GM21619 (cell line): ENCODE results near the gene RPTOR.
"Not testable (repeated sequence)": the region's sequence is repeated elsewhere in the genome, so short reads cannot be mapped to it uniquely, and the experiment has no call there.

ENCODE experiments used
- ATAC-seq: cut with Tn5 transposase; IDR thresholded peaks from one replicate; pipeline ENCODE4 v1.9.1; 2021; ENCODE audit not compliant: unreplicated experiment

RPTOR gene

GRCh38 chr17:80612997-80613731 is 68.5 kb downstream of the RPTOR start:
- ATAC-seq = no peak

GRCh38 chr17:80613732-80614071 is 69.1 kb downstream of the RPTOR start:
- no peak for ATAC-seq

DNA sequence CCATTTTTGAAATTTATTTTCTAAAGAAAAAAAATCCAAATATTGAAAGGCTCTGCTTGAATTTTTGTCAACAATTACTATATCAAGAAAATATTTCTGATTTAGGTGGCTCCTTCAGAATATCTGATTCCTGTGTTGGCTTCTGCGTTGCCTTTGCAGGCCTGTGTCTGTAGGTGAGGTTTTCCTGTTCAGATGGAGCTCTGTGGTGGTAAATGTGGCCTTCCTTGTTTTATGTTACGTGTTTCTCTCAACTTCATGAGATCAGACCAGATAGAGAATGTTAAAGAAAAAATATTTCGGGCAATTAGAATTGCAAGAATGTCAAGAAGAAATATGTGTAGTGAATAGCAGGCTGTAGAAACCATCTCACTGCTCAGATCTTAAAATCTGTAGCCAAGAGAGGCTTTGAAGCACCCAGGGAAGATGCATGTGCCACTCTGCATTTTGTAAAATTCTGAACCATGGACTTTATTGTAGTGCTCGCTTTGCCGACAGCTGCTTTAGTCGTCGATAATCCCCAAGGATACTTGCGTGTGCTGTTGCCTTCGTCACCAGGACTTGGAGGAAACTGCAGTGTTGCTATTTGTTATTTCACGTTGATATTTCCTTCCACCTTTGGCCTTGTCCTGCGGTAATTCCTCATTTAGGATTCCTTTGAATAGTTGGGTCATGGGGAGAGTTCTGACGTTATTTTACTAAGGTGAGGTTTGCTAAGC is 69.9 kb downstream of the RPTOR start:
- no peak for ATAC-seq

DNA sequence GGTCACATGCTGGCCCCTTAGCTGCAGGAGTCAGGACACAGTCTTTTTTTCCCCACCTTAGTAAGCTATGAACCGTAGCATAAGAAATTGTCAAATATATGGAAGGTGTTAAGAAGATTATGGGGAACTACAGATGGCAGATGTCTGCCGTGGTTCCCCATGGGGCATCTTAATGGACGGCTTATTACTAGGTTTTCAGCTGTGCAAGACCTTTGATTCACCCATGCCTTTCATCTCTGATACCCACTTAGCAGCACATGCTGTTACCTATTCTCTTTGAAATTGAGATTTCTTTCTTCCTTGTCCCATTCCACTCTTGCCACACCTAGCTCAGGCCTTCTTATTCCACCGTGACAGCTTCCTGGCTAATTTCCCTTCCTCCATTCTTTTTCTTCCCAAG is 70.7 kb downstream of the RPTOR start:
- ATAC-seq = no peak

- no peak for ATAC-seq
These were observed 72.1 kb downstream of the RPTOR start for GRCh38 chr17:80616705-80617104.

GRCh38 chr17:80618304-80618703 is 73.7 kb downstream of the RPTOR start:
- ATAC-seq = no peak

DNA sequence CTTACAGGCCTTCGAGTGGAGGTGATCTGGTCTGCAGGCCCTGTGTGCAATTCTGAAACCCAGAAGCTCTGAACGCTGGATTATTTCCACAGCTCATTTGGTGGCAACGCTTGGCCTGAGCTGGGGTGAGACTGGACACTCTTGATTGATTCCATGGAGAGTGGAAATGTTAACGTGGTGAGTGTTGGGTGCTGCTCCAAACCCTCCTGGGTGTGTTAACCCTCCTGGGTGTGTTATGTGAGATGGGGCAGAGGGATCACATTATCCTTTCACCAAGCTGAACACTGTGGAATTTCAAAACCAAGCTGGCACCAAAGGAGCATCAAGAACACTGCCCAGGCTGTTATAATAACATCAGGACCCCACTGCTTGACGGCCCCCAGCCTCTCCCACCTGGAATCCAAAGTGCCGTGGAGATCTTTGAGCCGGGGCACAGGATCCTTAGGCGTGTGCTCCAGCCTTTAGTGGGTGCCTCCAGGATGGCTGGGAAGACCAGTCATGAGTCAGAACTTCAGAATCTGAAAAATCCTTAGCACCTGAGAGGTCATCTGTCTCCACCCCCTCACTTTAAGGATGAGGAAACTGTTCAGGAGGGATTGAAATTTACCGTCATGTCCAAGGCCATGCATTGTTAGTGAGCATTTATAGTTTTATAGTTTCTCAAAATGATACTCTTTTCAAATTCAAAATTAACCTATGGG is 75.0 kb downstream of the RPTOR start:
- no peak for ATAC-seq

- ATAC-seq = no peak
These were observed 76.8 kb downstream of the RPTOR start for GRCh38 chr17:80621335-80621996.

- no peak for ATAC-seq
These were observed 77.3 kb downstream of the RPTOR start for GRCh38 chr17:80621997-80622357.

- no peak for ATAC-seq
These were observed 80.2 kb downstream of the RPTOR start for GRCh38 chr17:80624864-80625263.

DNA sequence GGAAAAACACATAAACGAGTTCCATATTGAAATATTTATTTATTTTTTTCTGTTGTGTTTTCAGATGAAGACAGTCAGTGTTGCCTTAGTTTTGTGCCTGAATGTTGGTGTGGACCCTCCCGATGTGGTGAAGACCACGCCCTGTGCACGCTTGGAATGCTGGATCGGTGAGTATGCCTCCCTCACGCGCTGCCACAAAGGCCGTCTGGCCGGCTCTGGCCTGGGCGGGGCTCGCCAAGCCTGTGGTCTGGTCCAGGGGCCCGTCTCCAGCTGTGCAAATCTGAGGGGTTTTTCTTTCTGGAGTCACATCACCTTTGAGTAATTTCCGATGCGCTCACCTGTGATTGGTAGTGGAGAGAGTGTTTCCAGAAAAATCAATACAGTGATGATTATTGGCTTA is 81.0 kb downstream of the RPTOR start:
- no peak for ATAC-seq

DNA sequence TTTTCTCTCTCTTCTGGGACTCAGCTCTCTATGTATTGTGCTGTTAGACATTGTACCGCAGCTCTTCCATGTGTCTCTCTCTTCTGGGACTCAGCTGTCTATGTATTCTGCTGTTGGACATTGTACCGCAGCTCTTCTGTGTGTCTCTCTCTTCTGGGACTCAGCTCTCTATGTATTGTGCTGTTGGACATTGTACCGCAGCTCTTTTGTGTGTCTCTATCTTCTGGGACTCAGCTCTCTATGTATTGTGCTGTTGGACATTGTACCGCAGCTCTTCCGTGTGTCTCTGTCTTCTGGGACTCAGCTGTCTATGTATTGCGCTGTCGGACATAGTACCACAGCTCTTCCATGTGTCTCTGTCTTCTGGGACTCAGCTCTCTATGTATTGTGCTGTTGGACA is 84.2 kb downstream of the RPTOR start:
- ATAC-seq = not testable (repeated sequence)

DNA sequence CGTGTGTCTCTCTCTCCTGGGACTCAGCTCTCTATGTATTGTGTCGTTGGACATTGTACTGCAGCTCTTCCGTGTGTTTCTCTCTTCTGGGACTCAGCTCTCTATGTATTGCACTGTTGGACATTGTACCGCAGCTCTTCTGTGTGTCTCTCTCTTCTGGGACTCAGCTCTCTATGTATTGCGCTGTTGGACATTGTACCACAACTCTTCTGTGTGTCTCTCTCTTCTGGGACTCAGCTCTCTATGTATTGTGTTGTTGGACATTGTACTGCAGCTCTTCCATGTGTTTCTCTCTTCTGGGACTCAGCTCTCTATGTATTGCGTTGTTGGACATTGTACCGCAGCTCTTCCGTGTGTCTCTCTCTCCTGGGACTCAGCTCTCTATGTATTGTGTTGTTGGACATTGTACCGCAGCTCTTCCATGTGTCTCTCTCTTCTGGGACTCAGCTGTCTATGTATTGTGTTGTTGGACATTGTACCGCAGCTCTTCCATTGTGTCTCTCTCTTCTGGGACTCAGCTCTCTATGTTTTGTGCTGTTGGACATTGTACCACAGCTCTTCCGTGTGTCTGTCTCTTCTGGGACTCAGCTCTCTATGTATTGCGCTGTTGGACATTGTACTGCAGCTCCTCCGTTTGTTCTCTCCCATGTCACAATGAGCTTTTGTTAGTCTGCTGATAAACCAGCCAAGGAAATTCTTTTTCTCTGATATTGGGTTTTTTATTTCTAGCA is 84.8 kb downstream of the RPTOR start:
- no peak for ATAC-seq

GRCh38 chr17:80630560-80631120 is 86.0 kb downstream of the RPTOR start:
- ATAC-seq = no peak

DNA sequence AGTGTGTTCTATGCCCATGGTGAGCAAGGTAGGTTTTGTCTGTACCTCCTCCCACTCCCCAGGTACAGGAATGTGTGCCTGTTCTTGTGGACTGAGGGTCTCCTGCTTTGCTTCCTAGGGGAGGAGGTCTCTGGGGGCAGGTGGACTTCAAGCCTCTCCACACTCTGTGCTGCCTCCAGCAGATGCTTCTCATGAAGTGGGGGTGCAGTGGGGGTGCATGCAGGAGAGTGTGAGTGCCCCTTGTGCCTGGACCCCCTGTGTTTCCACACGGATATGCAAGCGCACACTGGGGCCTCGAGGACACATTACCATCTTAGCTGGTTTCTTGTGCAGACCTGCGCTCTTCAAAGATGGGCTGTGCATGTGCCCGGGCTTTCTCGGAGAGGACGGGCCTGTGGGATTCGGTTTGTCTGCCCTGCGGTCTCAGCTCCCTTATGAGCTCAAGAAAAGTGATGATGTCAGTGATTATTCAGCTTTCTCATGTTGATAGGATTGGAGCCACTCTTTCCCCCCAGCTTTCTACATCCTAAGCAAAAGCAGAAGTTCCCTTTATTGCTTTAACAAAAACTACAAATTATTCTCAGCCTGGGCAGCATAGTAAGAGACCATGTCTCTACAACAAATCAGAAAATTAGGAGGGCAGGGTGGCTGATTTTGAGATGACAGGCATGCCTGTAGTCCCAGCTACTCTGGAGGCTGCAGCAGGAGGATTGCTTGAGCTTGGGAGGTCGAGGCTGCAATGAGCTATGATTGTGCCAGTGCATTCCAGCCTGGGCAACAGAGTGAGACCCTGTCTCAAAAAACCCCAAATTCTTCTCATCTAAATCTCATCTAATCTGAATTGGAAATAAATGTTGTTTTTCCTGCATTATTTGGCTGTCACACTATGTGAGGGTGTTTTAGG is 86.8 kb downstream of the RPTOR start:
- ATAC-seq = no peak

DNA sequence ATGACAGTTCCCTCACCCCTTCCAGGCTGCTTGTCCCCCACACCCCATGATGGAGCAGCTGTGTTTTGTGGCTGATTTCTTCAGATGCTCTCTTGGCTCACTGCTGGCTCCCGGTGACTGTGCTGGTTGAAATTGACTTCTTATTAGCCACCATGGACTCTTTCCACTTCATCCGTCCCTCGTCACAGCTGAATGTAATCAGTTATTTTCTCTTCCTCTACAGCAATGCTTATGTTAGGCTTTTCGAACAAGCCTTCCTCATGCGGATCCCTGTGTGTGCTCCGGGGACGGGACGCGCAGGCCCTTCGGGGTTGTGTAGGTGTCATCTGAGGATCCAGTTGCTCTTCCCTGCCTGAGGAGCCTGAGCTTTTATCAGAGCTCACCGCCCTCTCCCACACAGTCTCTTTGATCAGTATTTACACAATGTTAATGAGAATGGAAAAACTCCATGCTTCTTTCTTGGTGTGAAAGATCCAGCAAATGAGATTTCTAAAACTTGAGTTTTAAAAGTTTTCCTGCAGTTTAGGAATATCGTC is 87.5 kb downstream of the RPTOR start:
- no peak for ATAC-seq

DNA sequence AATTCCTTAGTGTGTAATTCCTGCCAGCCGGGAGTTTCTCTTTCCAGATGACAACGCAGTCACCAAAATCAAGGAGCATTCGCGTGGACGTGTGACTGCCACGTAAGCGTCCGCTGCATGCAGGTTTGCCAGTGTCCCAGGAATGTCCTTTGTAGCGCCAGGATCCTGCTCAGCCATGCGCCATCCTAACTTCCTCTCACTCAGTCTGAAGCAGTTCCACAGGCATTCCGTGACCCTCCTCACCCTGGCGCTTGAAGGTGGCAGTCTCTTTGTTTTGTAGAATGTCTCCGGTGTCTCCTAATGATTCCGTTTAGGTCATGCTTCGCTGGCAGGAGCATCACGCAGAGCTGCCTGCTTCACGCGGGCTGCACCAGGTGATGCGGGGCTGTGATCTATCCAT is 88.6 kb downstream of the RPTOR start:
- ATAC-seq = no peak

GRCh38 chr17:80633994-80634566 is 89.4 kb downstream of the RPTOR start:
- ATAC-seq = no peak

GRCh38 chr17:80636361-80637018 is 91.9 kb downstream of the RPTOR start:
- ATAC-seq = no peak
